GM12891 (cell line): ENCODE results near the gene CDH6.

Source experiments
- DNase-seq: peaks from one replicate; pipeline ENCODE4 v3.0.0; 2011; ENCODE audit warnings: low spot score; ENCODE audit not compliant: insufficient read length
- FAIRE-seq: peaks from 2 replicates; lab custom pipeline; 2011; peaks lifted over from hg19 to GRCh38; lab: Jason Lieb, UNC
- PAX5 ChIP-seq: IDR thresholded peaks from 2 replicates; pipeline ENCODE4 v1.6.1; 2011; ENCODE audit warnings: low read length, moderate library complexity, mild to moderate bottlenecking; ENCODE audit not compliant: insufficient read depth, severe bottlenecking
- POLR2A ChIP-seq: IDR thresholded peaks from 2 replicates; pipeline ENCODE4 v1.6.1; 2011; ENCODE audit warnings: low read depth, low read length, control low read depth
- POLR2AphosphoS5 ChIP-seq: IDR thresholded peaks from 2 replicates; pipeline ENCODE4 v1.6.1; 2011; ENCODE audit warnings: low read depth, low read length, control low read depth
- POU2F2 ChIP-seq: IDR thresholded peaks from 2 replicates; pipeline ENCODE4 v1.6.1; 2011; ENCODE audit warnings: low read depth, mild to moderate bottlenecking, control low read depth, low read length, moderate library complexity
- SPI1 ChIP-seq: IDR thresholded peaks from 2 replicates; pipeline ENCODE4 v1.6.1; 2011; ENCODE audit warnings: low read depth, low read length, control low read depth
- TAF1 ChIP-seq: IDR thresholded peaks from 2 replicates; pipeline ENCODE4 v1.6.1; 2011; ENCODE audit warnings: low read depth, low read length, control low read depth

The CDH6 gene

DNA sequence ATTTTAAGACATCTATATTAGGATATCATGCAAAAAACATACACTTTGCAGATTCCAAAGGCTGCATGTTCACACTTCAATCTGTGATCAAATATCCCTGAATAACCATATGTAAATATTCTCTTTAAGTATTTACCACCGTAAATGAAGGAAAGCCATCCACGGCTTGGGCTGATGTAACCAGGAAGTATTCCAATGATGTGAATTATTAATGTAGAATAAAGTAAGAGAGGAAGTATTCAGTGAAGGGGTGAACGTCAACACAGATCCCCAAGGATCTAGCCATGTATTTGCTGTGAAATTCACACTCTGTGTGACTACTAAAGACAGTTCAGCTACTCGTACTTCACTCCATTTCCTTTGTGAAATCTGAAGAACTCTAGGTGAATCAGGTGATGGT lies 75.2 kb downstream of the CDH6 start:
- DNase-seq (no peak), FAIRE-seq (no peak)
- no peak for TF ChIP-seq SPI1
- TF ChIP-seq POU2F2: no peak
- no peak for TF ChIP-seq POLR2A
- TF ChIP-seq TAF1: no peak
- no peak for TF ChIP-seq PAX5
- no peak for TF ChIP-seq POLR2AphosphoS5

DNA sequence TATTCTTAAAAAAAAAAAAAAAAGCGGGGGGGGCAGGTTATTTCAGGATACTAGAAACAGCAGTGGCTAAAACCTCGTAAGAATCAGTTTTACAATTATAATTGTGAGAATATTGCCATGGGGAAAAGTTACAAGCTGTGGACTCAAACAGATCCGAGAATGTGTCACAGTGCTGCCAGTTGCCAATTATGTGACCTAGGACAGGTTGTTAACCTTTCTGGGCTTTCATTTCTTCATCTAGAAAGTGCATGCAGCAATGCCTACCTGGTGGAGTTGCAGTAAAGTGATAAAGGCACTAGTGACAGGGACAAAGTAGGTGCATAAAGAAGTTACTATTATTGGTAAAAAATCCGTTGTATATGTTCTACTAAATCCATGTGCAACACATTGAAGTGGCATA lies 75.8 kb downstream of the CDH6 start:
- DNase-seq (no peak), FAIRE-seq (no peak)
- TF ChIP-seq POU2F2: no peak
- no peak for TF ChIP-seq POLR2A
- no peak for TF ChIP-seq SPI1
- no peak for TF ChIP-seq PAX5
- no peak for TF ChIP-seq POLR2AphosphoS5

GRCh38 chr5:31270396-31270795 lies 76.9 kb downstream of the CDH6 start:
- TF ChIP-seq POLR2A (no peak), POU2F2 (no peak), SPI1 (no peak), PAX5 (no peak), TAF1 (no peak), POLR2AphosphoS5 (no peak)
- FAIRE-seq (no peak), DNase-seq (no peak)

GRCh38 chr5:31271567-31271966 lies 78.1 kb downstream of the CDH6 start:
- TF ChIP-seq SPI1 (no peak), POLR2A (no peak), PAX5 (no peak)
- FAIRE-seq: no peak
- DNase-seq: no peak

GRCh38 chr5:31273161-31273560 lies 79.7 kb downstream of the CDH6 start:
- TF ChIP-seq PAX5 (no peak), POU2F2 (no peak), POLR2A (no peak), POLR2AphosphoS5 (no peak), SPI1 (no peak), TAF1 (no peak)
- FAIRE-seq (no peak), DNase-seq (no peak)

DNA sequence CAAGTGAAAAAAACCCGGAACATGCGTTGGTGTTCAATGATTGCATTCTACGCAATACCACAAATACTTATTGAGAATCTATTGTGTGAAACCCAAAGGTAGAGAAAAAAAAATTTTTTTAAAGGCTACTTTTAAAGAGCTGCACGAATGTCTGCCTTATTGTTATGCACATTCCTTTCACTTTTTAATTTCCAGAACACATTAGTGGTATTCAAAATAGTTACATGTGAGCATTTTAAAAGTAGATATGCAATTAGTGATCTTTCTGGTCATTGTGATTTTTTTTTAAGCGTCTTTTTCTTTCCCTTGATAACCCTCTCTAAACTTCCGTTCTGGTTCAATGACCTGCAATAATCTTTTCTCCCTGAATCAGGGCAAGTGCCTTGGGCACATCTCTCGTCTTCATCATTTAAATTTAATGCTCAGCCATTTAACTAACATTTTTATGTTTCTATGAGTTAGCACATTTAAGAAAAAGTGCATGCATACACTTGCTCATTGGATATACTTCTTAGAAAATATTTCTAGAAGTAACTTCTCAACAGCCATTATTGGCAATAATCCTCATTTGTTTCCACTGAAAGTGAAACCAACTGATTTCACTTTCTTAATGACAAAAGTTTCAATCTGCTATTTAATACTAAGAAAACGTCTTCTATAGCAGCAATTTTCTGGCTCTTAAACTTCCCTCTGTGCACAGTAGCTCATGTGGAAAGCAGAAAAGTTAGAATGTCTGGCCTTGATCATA lies 80.3 kb downstream of the CDH6 start:
- TF ChIP-seq POLR2A (no peak), POLR2AphosphoS5 (no peak), PAX5 (no peak), TAF1 (no peak), POU2F2 (no peak), SPI1 (no peak)
- DNase-seq (no peak), FAIRE-seq (no peak)

- no peak for FAIRE-seq
- TF ChIP-seq POLR2AphosphoS5: no peak
- TF ChIP-seq POLR2A: no peak
- TF ChIP-seq PAX5: no peak
- no peak for TF ChIP-seq POU2F2
- no peak for TF ChIP-seq SPI1
- DNase-seq: no peak
These were observed 86.7 kb downstream of the CDH6 start for GRCh38 chr5:31280210-31280609.

DNA sequence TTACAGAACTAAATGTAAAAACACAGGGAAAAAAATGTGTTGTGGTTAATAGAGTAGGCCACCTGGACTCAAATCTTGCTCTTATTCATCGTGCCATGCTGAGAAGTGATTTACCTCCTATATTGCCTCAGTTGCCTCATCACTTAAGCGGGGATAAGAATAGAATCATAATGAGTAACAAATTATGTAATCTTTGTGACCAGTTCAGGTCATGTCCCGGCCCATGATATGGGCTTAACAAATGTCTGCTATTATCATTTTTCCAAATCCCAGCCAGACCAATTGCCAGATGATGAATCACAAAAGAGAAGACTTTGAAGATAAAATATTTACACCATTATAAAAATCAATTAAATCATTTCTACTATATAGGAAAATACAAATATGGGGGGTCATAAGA lies 89.8 kb downstream of the CDH6 start:
- TF ChIP-seq POLR2AphosphoS5: no peak
- TF ChIP-seq SPI1: no peak
- TF ChIP-seq PAX5: no peak
- no peak for TF ChIP-seq POU2F2
- TF ChIP-seq TAF1: no peak
- TF ChIP-seq POLR2A: no peak
- FAIRE-seq: no peak
- DNase-seq: no peak

DNA sequence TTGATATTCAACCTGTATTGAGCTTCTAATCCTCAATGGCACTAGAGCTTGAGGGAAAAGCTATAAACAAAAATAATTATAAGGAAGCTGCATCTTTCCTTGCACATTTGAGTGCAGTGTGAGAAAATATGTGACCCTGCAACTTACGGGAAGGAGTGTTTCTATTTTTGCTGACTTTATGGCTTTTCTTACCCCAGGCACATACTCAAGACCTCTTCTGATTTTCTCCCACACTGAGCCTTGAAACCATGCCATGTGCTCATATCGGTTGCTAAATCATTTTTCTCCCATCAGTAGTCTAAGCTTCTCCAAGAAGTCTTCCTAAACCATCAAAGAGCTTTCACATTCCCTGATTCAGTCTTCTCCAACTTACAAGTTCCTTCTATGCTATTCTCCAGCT lies 91.5 kb downstream of the CDH6 start:
- DNase-seq (no peak), FAIRE-seq (no peak)
- TF ChIP-seq POU2F2: no peak

- no peak for FAIRE-seq
- DNase-seq: no peak
- TF ChIP-seq SPI1 (no peak), POU2F2 (no peak), PAX5 (no peak), POLR2A (no peak), POLR2AphosphoS5 (no peak), TAF1 (no peak)
These were observed 94.5 kb downstream of the CDH6 start for GRCh38 chr5:31287985-31288384.
